Stimulated activated naive B cell treated with anti-CD40 and anti-IgM and Interleukin-4, amounts not matched to agents 10 μg/mL and 1 μg/mL and 100 μg/mL, for 72 hours (primary cell): Measurements from ENCODE around the gene SLC38A3.

Source experiments
- ATAC-seq, 2 donors: fragments of 150-1000 bp; cut with Tn5 transposase; replicated peaks; 2 replicates each; pipeline ENCODE4 v1.10.0; 2021; ENCODE audit warnings: moderate library complexity in 1 of 2
- DNase-seq: peaks from one replicate; pipeline ENCODE4 v3.0.0; 2021
- H3K27ac Mint-ChIP-seq: one replicate; pipeline ENCODE4 v1.8.0; 2022; ENCODE audit warnings: mild to moderate bottlenecking, mixed read lengths
- H3K27me3 Mint-ChIP-seq, 2 donors: one replicate each; pipeline ENCODE4 v1.8.0; 2022; ENCODE audit warnings: mixed read lengths in 2 of 2
- H3K36me3 Mint-ChIP-seq, 2 donors: one replicate each; pipeline ENCODE4 v1.8.0; 2022; ENCODE audit warnings: mixed read lengths in 2 of 2, mild to moderate bottlenecking in 1 of 2
- H3K4me1 Mint-ChIP-seq, 2 donors: one replicate each; pipeline ENCODE4 v1.8.0; 2022; ENCODE audit warnings: mixed read lengths in 2 of 2, mild to moderate bottlenecking in 1 of 2
- H3K4me3 Mint-ChIP-seq, 2 donors: one replicate each; pipeline ENCODE4 v1.8.0; 2022; ENCODE audit warnings: mild to moderate bottlenecking in 2 of 2, mixed read lengths in 2 of 2, moderate library complexity in 1 of 2
- H3K9me3 Mint-ChIP-seq, 2 donors: one replicate each; pipeline ENCODE4 v1.8.0; 2022; ENCODE audit warnings: mixed read lengths in 2 of 2, mild to moderate bottlenecking in 1 of 2

The SLC38A3 gene

GRCh38 chr3:50174947-50175524 is 30.0 kb upstream of the SLC38A3 start:
- Mint-ChIP-seq H3K4me3 (no peak overlapping the region), H3K27ac (no peak overlapping the region), H3K27me3 (peaks cover 0 to 5% of the 10 kb centered on the region in 2 donors), H3K36me3 (no peaks in the 10 kb centered on the region), H3K9me3 (no peaks in the 10 kb centered on the region), H3K4me1 (peaks cover 1 to 5% of the 10 kb centered on the region in 2 donors)
- ATAC-seq (no peak), DNase-seq (no peak)

- Mint-ChIP-seq H3K27ac (no peak overlapping the region), H3K4me3 (no peak overlapping the region), H3K9me3 (no peaks in the 10 kb centered on the region), H3K4me1 (peaks cover 1 to 5% of the 10 kb centered on the region in 2 donors), H3K36me3 (no peaks in the 10 kb centered on the region), H3K27me3 (peaks cover 0 to 4% of the 10 kb centered on the region in 2 donors)
- DNase-seq, result no peak
- ATAC-seq, result no peak
Observed at GRCh38 chr3:50177346-50177745, 27.7 kb upstream of the SLC38A3 start.

- ATAC-seq (no peak), DNase-seq (no peak)
- no peaks in the 10 kb centered on the region for H3K4me1 Mint-ChIP-seq
- H3K9me3 Mint-ChIP-seq, result no peaks in the 10 kb centered on the region
- H3K27me3 Mint-ChIP-seq, result peaks cover 0 to 14% of the 10 kb centered on the region in 2 donors
- H3K36me3 Mint-ChIP-seq, result no peaks in the 10 kb centered on the region
- no peak overlapping the region for H3K4me3 Mint-ChIP-seq
- H3K27ac Mint-ChIP-seq, result no peak overlapping the region
Observed at GRCh38 chr3:50179710-50180109, 25.4 kb upstream of the SLC38A3 start.

DNA sequence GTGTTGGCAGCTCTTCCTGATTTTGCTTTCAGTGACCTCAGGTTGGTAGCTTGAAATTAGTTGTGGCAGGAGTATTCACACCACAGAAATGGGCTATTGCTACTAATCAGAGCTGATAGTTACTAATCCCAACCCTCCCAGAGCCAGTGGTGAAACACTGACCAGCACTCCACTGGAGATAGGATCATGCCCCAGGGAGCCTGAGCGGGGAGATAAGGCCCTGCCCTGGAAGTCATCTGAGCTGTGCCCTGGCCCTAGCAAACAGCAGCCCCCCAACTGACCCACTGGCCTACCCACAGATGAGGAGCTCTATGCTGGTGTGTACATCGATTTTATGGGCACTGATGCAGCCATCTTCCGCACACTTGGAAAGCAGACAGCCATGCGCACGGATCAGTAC is 23.1 kb upstream of the SLC38A3 start:
- Mint-ChIP-seq H3K27me3 (peaks cover 0 to 14% of the 10 kb centered on the region in 2 donors), H3K9me3 (no peaks in the 10 kb centered on the region), H3K36me3 (no peaks in the 10 kb centered on the region), H3K27ac (no peak overlapping the region), H3K4me3 (no peak overlapping the region), H3K4me1 (no peaks in the 10 kb centered on the region)
- ATAC-seq (no peak), DNase-seq (no peak)

- H3K4me1 Mint-ChIP-seq, result no peaks in the 10 kb centered on the region
- no peak overlapping the region for H3K4me3 Mint-ChIP-seq
- DNase-seq (no peak), ATAC-seq (no peak)
- H3K9me3 Mint-ChIP-seq, result no peaks in the 10 kb centered on the region
- peaks cover 0 to 14% of the 10 kb centered on the region in 2 donors for H3K27me3 Mint-ChIP-seq
- no peak overlapping the region for H3K27ac Mint-ChIP-seq
- H3K36me3 Mint-ChIP-seq, result no peaks in the 10 kb centered on the region
Observed at GRCh38 chr3:50182533-50183099, 22.5 kb upstream of the SLC38A3 start.

DNA sequence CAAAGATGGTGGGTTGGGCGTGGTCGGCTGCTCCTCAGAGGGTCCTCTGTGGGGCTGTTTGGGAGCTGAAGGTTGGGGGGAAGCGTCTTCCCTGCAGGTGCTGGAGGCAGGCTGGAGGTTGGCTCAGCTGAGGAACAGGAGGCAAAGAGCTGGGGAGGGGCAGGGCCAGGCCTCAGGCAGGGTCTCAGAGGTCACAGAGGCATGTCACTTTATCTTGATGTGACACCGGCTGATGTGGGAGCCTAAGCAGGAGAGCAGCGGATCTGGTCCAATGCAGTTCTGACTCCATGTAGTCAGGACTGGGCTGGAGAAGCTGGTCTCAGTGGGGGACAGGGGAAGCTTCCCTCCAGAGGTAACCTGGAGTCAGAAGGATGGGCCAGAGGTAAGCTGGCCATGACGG is 21.3 kb upstream of the SLC38A3 start:
- no peak for ATAC-seq
- no peaks in the 10 kb centered on the region for H3K9me3 Mint-ChIP-seq
- peaks cover 0 to 14% of the 10 kb centered on the region in 2 donors for H3K27me3 Mint-ChIP-seq
- no peaks in the 10 kb centered on the region for H3K4me1 Mint-ChIP-seq
- DNase-seq, result no peak
- H3K36me3 Mint-ChIP-seq, result no peaks in the 10 kb centered on the region
- H3K27ac Mint-ChIP-seq, result peak overlapping the region; percentile 49
- no peak overlapping the region for H3K4me3 Mint-ChIP-seq

- H3K27me3 Mint-ChIP-seq, result peaks cover 0 to 13% of the 10 kb centered on the region in 2 donors
- peaks cover 0 to 2% of the 10 kb centered on the region in 2 donors for H3K4me1 Mint-ChIP-seq
- DNase-seq, result no peak
- no peak for ATAC-seq
- no peaks in the 10 kb centered on the region for H3K9me3 Mint-ChIP-seq
- H3K4me3 Mint-ChIP-seq, result no peak overlapping the region
- no peaks in the 10 kb centered on the region for H3K36me3 Mint-ChIP-seq
- peak overlapping the region; percentile 49 for H3K27ac Mint-ChIP-seq
Observed at GRCh38 chr3:50184242-50184978, 20.7 kb upstream of the SLC38A3 start.

DNA sequence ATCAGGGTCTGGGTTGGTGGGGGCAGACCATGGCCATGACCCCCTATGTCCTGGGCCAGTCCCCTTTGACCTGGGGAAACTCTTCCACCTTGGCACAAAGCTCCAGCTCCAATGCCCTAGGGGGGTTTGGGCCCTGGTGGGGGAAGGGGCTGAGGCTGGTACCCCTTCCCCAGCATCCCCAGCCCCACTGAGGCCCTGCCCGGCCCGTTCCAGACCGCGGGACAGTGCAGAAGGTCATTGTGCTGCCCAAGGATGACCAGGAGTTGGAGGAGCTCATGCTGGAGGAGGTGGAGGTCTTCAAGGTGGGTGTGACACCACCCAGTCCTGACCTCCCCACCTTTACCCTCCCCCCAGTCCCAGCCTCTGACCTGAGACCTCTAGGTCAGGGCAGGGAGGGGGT is 19.8 kb upstream of the SLC38A3 start:
- Mint-ChIP-seq H3K4me1 (peaks cover 0 to 2% of the 10 kb centered on the region in 2 donors), H3K36me3 (no peaks in the 10 kb centered on the region), H3K9me3 (no peaks in the 10 kb centered on the region), H3K4me3 (no peak overlapping the region), H3K27ac (no peak overlapping the region), H3K27me3 (peaks cover 0 to 10% of the 10 kb centered on the region in 2 donors)
- ATAC-seq (no peak), DNase-seq (no peak)

GRCh38 chr3:50186096-50186495 is 19.0 kb upstream of the SLC38A3 start:
- ATAC-seq (no peak), DNase-seq (no peak)
- H3K27ac Mint-ChIP-seq, result no peak overlapping the region
- no peak overlapping the region for H3K4me3 Mint-ChIP-seq
- H3K9me3 Mint-ChIP-seq, result no peaks in the 10 kb centered on the region
- peaks cover 0 to 4% of the 10 kb centered on the region in 2 donors for H3K4me1 Mint-ChIP-seq
- no peaks in the 10 kb centered on the region for H3K36me3 Mint-ChIP-seq
- peaks cover 0 to 11% of the 10 kb centered on the region in 2 donors for H3K27me3 Mint-ChIP-seq

- ATAC-seq (no peak), DNase-seq (no peak)
- Mint-ChIP-seq H3K27me3 (peaks cover 0 to 17% of the 10 kb centered on the region in 2 donors), H3K27ac (no peak overlapping the region), H3K9me3 (no peaks in the 10 kb centered on the region), H3K36me3 (no peaks in the 10 kb centered on the region), H3K4me1 (peaks cover 3 to 7% of the 10 kb centered on the region in 2 donors), H3K4me3 (no peak overlapping the region)
Observed at GRCh38 chr3:50187750-50188149, 17.3 kb upstream of the SLC38A3 start.

GRCh38 chr3:50189274-50189673 is 15.8 kb upstream of the SLC38A3 start:
- no peak overlapping the region for H3K4me3 Mint-ChIP-seq
- H3K27ac Mint-ChIP-seq, result no peak overlapping the region
- peaks cover 0 to 17% of the 10 kb centered on the region in 2 donors for H3K27me3 Mint-ChIP-seq
- ATAC-seq (peak; percentile 78 to 79), DNase-seq (no peak)
- H3K9me3 Mint-ChIP-seq, result no peaks in the 10 kb centered on the region
- no peaks in the 10 kb centered on the region for H3K36me3 Mint-ChIP-seq
- peaks cover 8 to 13% of the 10 kb centered on the region in 2 donors for H3K4me1 Mint-ChIP-seq

- H3K9me3 Mint-ChIP-seq, result no peaks in the 10 kb centered on the region
- H3K27me3 Mint-ChIP-seq, result peaks cover under 1 to 24% of the 10 kb centered on the region in 2 donors
- no peak for ATAC-seq
- H3K4me3 Mint-ChIP-seq, result no peak overlapping the region
- no peak overlapping the region for H3K27ac Mint-ChIP-seq
- DNase-seq, result no peak
- peaks cover 10 to 20% of the 10 kb centered on the region in 2 donors for H3K4me1 Mint-ChIP-seq
- no peaks in the 10 kb centered on the region for H3K36me3 Mint-ChIP-seq
Observed at GRCh38 chr3:50189989-50190388, 15.1 kb upstream of the SLC38A3 start.

GRCh38 chr3:50190936-50191660 is 14.0 kb upstream of the SLC38A3 start, which contains the start of gene GNAT1:
Gene GNAT1 (plus strand): TSS chr3:50191610. CDS start chr3:50191726, 116 bp downstream.
- no peaks in the 10 kb centered on the region for H3K9me3 Mint-ChIP-seq
- no peak within 1 kb of the TSS for H3K4me3 Mint-ChIP-seq
- peaks cover 12 to 23% of the 10 kb centered on the region in 2 donors for H3K4me1 Mint-ChIP-seq
- H3K27me3 Mint-ChIP-seq, result peaks cover 6 to 32% of the 10 kb centered on the region in 2 donors
- DNase-seq (no peak), ATAC-seq (no peak)
- H3K36me3 Mint-ChIP-seq, result no peaks in the 10 kb centered on the region
- H3K27ac Mint-ChIP-seq, result no peak within 1 kb of the TSS

- Mint-ChIP-seq H3K9me3 (no peaks in the 10 kb centered on the region), H3K27me3 (peaks cover 12 to 32% of the 10 kb centered on the region in 2 donors), H3K4me3 (no peak overlapping the region), H3K36me3 (no peaks in the 10 kb centered on the region), H3K4me1 (peaks cover 12 to 23% of the 10 kb centered on the region in 2 donors), H3K27ac (no peak overlapping the region)
- no peak for ATAC-seq
- no peak for DNase-seq
Observed at GRCh38 chr3:50192124-50192523, 12.9 kb upstream of the SLC38A3 start.
